Measurements from ENCODE around the gene CASZ1. TPM values are rescaled to one million over a fixed set of nuclear protein-coding genes. Genes with fewer than 3 reads are reported as not detected.
A peak's percentile ranks its signal among the peaks of the same experiment; 100 is the strongest.

Gene CASZ1
- total RNA-seq, 1 donor = under 0.01 TPM

DNA sequence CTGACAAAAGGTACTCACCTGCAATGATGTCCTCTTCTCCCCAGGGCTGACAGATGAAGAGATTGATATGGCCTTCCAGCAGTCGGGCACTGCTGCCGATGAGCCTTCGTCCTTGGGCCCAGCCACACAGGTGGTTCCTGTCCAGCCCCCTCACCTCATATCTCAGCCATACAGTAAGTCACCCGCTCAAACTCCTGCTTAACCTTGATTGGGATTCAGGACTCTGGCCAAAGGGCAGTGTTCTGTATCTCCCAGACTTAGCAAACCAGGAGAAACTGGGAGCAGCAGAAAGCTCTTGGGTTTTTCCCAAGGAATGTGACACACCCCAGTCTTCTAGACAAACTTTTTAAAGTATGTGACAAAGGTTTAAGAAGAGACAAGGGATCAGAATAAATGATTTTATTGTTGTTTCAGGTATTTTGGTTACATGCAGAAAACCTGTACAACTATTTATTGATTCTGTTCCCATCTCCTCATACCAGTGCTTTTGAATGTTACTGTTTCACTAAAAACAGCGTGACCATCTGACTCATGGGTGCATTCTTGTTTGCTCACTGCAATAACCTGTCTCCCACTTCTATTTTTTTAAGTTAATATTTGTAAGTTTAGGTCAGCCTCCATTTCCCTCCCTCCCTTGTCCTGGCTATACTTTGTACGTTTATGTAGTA lies 197.1 kb downstream of the CASZ1 start:
- TF ChIP-seq, protein P1, sequence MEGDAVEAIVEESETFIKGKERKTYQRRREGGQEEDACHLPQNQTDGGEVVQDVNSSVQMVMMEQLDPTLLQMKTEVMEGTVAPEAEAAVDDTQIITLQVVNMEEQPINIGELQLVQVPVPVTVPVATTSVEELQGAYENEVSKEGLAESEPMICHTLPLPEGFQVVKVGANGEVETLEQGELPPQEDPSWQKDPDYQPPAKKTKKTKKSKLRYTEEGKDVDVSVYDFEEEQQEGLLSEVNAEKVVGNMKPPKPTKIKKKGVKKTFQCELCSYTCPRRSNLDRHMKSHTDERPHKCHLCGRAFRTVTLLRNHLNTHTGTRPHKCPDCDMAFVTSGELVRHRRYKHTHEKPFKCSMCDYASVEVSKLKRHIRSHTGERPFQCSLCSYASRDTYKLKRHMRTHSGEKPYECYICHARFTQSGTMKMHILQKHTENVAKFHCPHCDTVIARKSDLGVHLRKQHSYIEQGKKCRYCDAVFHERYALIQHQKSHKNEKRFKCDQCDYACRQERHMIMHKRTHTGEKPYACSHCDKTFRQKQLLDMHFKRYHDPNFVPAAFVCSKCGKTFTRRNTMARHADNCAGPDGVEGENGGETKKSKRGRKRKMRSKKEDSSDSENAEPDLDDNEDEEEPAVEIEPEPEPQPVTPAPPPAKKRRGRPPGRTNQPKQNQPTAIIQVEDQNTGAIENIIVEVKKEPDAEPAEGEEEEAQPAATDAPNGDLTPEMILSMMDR (IDR thresholded peaks at IDR 0.05; ENCODE audit: insufficient read depth, low read depth, low read length) = no peak
- DNase-seq (ENCODE audit: low read depth) = peak; percentile 42
- no peak overlapping the region for H3K4me3 ChIP-seq (ENCODE audit: low read depth, low read length)

DNA sequence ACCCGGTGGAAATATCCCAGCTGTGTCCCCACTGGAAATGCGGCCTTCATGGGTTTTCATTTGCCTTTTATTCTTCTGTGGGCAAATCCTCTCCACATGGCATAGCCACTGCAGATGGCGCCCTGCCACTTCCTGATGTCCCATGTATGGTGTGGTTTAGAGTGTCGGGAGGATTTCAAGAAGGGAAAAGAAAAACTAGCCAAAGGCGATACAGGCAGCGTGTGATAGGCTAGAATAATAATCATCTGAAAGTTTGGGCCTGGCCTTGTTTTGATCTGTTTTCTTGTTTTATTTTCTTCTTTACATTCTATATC lies 198.1 kb downstream of the CASZ1 start:
- TF ChIP-seq, protein P1 (IDR thresholded peaks at IDR 0.05; ENCODE audit: insufficient read depth, low read depth, low read length) = no peak
- H3K4me3 ChIP-seq (ENCODE audit: low read depth, low read length) = no peak overlapping the region
- DNase-seq (ENCODE audit: low read depth) = no peak

DNA sequence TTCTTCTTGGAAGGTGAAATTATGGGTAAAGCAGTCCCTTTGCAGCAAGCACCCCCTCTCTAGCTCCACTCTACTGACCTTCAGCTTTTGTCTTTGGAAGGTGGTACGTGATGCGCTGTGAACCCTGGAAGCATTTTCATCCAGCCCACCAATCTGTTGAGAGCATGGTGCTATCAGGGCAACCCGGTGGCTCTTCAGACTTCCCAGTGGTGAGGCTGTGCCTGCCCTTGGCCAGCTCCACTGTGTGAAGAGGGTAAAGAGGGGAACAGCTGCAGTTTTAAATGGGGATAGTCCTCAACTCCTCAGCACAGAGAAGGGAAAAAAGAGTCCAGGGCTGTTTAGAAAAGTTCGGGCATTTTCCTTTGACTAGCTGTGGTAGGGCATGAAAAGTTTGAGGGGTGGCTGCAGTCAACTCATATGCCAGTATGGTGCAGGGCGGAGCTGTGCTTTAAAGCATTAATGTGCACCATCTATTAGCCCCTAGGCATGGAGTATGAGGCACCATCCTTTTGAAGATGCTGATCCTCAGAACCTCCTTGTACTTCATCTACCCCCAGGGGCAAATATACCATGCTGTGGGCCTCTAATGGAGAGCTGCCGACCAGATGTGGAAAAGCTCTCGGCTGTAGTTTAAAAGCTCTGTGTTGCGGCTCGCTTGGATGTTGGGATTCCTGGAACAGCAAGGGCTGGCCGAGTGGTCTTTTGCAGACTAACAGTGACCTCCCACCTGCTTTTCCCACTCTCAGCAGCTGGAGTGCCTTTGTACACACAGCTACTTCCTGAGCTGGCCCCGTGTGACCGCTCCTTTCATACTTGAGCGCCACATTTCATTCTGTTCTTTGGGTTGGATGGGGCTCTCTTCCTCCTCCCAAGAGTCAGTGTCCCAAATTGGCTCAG lies 198.7 kb downstream of the CASZ1 start:
- TF ChIP-seq, protein P1 (IDR thresholded peaks at IDR 0.05; ENCODE audit: insufficient read depth, low read depth, low read length) = no peak
- no peak for DNase-seq (ENCODE audit: low read depth)
- no peak overlapping the region for H3K4me3 ChIP-seq (ENCODE audit: low read depth, low read length)

DNA sequence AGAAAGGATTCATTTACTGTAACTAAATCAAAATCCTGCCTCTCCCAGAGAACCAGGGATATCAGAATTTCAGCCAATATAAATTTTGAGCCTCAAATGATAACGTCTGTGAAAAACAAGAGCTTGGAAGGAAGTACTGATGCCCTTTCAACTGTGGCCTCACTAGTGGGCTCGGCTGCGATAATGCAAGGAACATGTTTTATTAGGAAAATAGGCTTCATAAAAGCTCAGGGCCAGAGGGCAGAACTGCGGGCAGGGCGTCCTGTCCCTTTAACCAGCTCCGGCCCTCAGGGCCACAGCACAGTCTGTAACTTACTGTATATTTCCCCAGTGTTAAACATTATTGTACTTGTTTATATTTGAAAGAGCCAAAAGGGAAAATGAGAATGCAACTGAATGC lies 199.7 kb downstream of the CASZ1 start:
- TF ChIP-seq, protein P1 (IDR thresholded peaks at IDR 0.05; ENCODE audit: insufficient read depth, low read depth, low read length) = no peak
- no peak for DNase-seq (ENCODE audit: low read depth)
- no peak overlapping the region for H3K4me3 ChIP-seq (ENCODE audit: low read depth, low read length)

DNA sequence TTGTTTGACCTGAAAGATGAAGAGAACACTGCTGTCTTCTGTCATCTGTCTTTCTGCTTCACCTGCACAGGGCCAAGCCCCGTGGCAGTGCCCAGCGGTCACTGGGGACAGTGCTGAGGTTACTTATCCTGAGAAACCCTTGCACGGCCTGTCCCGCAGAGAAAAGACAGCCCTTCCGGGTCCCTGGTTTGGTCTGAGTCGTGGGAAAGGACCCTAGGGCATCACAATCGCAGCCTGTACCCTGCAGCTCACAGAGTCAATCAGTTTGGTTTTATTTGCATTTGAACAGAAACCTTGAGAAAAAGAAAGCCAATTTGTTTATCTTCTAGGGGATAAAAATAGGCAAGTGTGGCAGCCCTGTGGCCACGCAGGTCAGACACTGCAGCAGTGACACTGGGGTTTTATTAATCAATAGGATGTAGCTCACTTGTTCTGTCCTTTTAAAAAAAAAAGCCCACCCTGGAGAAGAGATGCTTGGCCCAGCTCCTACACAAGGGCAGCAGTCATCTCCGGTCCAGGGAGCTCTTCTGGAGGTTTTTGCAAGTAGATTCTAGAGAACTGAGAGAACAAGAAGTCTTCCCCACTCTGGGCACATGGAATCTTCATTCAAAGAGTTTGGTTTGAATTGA lies 201.7 kb downstream of the CASZ1 start:
- no peak for DNase-seq (ENCODE audit: low read depth)
- H3K4me3 ChIP-seq (ENCODE audit: low read depth, low read length) = no peak overlapping the region
- TF ChIP-seq, protein P1 (IDR thresholded peaks at IDR 0.05; ENCODE audit: insufficient read depth, low read depth, low read length) = no peak

DNA sequence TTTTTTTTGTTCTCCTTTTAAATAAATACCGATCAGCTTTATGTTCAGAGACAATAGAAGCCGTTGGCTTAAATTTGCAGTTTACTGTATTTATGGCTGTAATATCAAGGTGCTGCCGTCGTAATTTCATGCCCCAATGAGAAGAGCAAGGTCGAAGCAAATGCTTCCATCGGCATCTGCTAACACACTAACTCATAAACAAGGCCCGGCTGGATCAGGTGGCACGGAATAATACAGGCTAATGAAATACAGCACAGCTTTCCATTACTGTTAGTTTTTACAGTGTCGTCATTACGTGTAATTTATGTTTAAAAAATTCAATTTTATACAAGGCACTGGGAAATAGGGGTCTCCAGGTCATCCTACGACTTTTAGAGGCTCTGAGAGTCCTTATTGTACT lies 202.7 kb downstream of the CASZ1 start:
- no peak overlapping the region for H3K4me3 ChIP-seq (ENCODE audit: low read depth, low read length)
- TF ChIP-seq, protein P1 (IDR thresholded peaks at IDR 0.05; ENCODE audit: insufficient read depth, low read depth, low read length) = no peak
- no peak for DNase-seq (ENCODE audit: low read depth)

Data from fibroblast of villous mesenchyme (primary cell).